Measurements from ENCODE around the gene FBXO45. TPM values are rescaled to one million over a fixed set of nuclear protein-coding genes. Genes with fewer than 3 reads are reported as not detected.

Gene FBXO45
- total and polyA plus RNA-seq, 2 of the 13 experiments (the other 11 are each of a cell fraction or from before 2014, with no cell fraction given): 7.0 to 12.1 TPM

- TF ChIP-seq SOX6 (IDR thresholded peaks at IDR 0.05) (no peak), SOX6 (CRISPR knock-in tag; IDR thresholded peaks at IDR 0.05) (peak; percentile 24; the same call in 1 of the 2 replicates), TBX2 (CRISPR knock-in tag; IDR thresholded peaks at IDR 0.05; ENCODE audit: borderline replicate concordance) (no peak), ASH2L (IDR thresholded peaks at IDR 0.05; ENCODE audit: insufficient read length, low read depth, low read length) (peak; percentile 20), MED13 (CRISPR knock-in tag; IDR thresholded peaks at IDR 0.05) (no peak), ZNF556 (CRISPR knock-in tag; IDR thresholded peaks at IDR 0.05; ENCODE audit: borderline replicate concordance) (no peak), ZNF83 (CRISPR knock-in tag; IDR thresholded peaks at IDR 0.05; ENCODE audit: borderline replicate concordance) (no peak), RELA (CRISPR knock-in tag; IDR thresholded peaks at IDR 0.05) (no peak), IRF2 (CRISPR knock-in tag; IDR thresholded peaks at IDR 0.05) (peak; percentile 72; the same call in 1 of the 2 replicates), ZNF430 (CRISPR knock-in tag; IDR thresholded peaks at IDR 0.05) (no peak), FOXP4 (CRISPR knock-in tag; IDR thresholded peaks at IDR 0.05) (no peak), ZNF841 (CRISPR knock-in tag; IDR thresholded peaks at IDR 0.05; ENCODE audit: borderline replicate concordance) (no peak), ZNF333 (CRISPR knock-in tag; IDR thresholded peaks at IDR 0.05; ENCODE audit: borderline replicate concordance) (no peak), ZNF710 (CRISPR knock-in tag; IDR thresholded peaks at IDR 0.05; ENCODE audit: borderline replicate concordance) (0 out of 2 replicates have a peak, but pooled peaks have one; percentile 32), NPAS2 (CRISPR knock-in tag; IDR thresholded peaks at IDR 0.05; ENCODE audit: borderline replicate concordance) (no peak), ETS1 (CRISPR knock-in tag; IDR thresholded peaks at IDR 0.05) (no peak), ZNF749 (CRISPR knock-in tag; IDR thresholded peaks at IDR 0.05; ENCODE audit: borderline replicate concordance) (no peak; the same call in 1 of the 2 replicates), THYN1 (CRISPR knock-in tag; IDR thresholded peaks at IDR 0.05; ENCODE audit: borderline replicate concordance, low read depth) (no peak), TGIF2 (CRISPR knock-in tag; IDR thresholded peaks at IDR 0.05) (peak; percentile 42; the same call in 1 of the 2 replicates), KDM2A (CRISPR knock-in tag; IDR thresholded peaks at IDR 0.05; ENCODE audit: borderline replicate concordance, low read depth) (peak; percentile 44; the same call in 1 of the 2 replicates), SMAD3 (CRISPR knock-in tag; IDR thresholded peaks at IDR 0.05) (no peak), ATF2 (CRISPR knock-in tag; IDR thresholded peaks at IDR 0.05) (peak; percentile 74), ZNF790 (CRISPR knock-in tag; IDR thresholded peaks at IDR 0.05; ENCODE audit: borderline replicate concordance) (no peak)
These were observed 49.3 kb upstream of the FBXO45 start (continued) for GRCh38 chr3:196518966-196519717.
